GM19324 (cell line): ENCODE data around the gene OSBPL2.
A peak's percentile ranks its signal among the peaks of the same experiment; 100 is the strongest.

ENCODE experiments used
- ATAC-seq: cut with Tn5 transposase; IDR thresholded peaks from one replicate; pipeline ENCODE4 v1.9.1; 2021; ENCODE audit warnings: mild to moderate bottlenecking, moderate library complexity; ENCODE audit not compliant: unreplicated experiment, low FRiP score

The OSBPL2 gene

GRCh38 chr20:62232770-62233645, 5.3 kb upstream of the OSBPL2 start:
- no peak for ATAC-seq

- ATAC-seq: no peak
Observed at GRCh38 chr20:62233684-62234083, 4.6 kb upstream of the OSBPL2 start.

- no peak for ATAC-seq
Observed at GRCh38 chr20:62234339-62234738, 4.0 kb upstream of the OSBPL2 start.

GRCh38 chr20:62235001-62235776, 3.1 kb upstream of the OSBPL2 start:
- no peak for ATAC-seq

- ATAC-seq: no peak
Observed at GRCh38 chr20:62235777-62236157, 2.6 kb upstream of the OSBPL2 start.

- ATAC-seq: no peak
Observed at GRCh38 chr20:62236200-62236599, 2.1 kb upstream of the OSBPL2 start.

- ATAC-seq: no peak
Observed at GRCh38 chr20:62236766-62237513, 1.4 kb upstream of the OSBPL2 start.

GRCh38 chr20:62237514-62237800, 864 bp upstream of the OSBPL2 start:
- ATAC-seq: no peak

GRCh38 chr20:62238569-62239277, 402 bp downstream of the OSBPL2 start:
- ATAC-seq: peak; percentile 4

GRCh38 chr20:62239278-62239879, 1.1 kb downstream of the OSBPL2 start:
- no peak for ATAC-seq

- no peak for ATAC-seq
Observed at GRCh38 chr20:62240020-62240685, 1.8 kb downstream of the OSBPL2 start.

- ATAC-seq: no peak
Observed at GRCh38 chr20:62241506-62241905, 3.2 kb downstream of the OSBPL2 start.

GRCh38 chr20:62242176-62242575, 3.9 kb downstream of the OSBPL2 start:
- no peak for ATAC-seq

GRCh38 chr20:62243106-62243505, 4.8 kb downstream of the OSBPL2 start:
- no peak for ATAC-seq

- no peak for ATAC-seq
Observed at GRCh38 chr20:62243906-62244515, 5.7 kb downstream of the OSBPL2 start.

- no peak for ATAC-seq
Observed at GRCh38 chr20:62244644-62245108, 6.4 kb downstream of the OSBPL2 start.

GRCh38 chr20:62245911-62246280, 7.6 kb downstream of the OSBPL2 start:
- no peak for ATAC-seq

GRCh38 chr20:62246431-62246830, 8.1 kb downstream of the OSBPL2 start:
- ATAC-seq: no peak
